Superior temporal gyrus (tissue), 1 donor: ENCODE measurements around the gene PIK3R6.
"Not testable (repeated sequence)": the region's sequence is repeated elsewhere in the genome, so short reads cannot be mapped to it uniquely, and the experiment has no call there.

ENCODE experiments used
- DNase-seq: peaks from one replicate; pipeline ENCODE4 v3.0.0-alpha.2; 2016; ENCODE audit errors: extremely low spot score

PIK3R6 gene

GRCh38 chr17:8873801-8874715 is 6.6 kb upstream of the PIK3R6 start:
- DNase-seq, result no peak

- DNase-seq, result no peak
Observed at GRCh38 chr17:8872705-8873435, 5.4 kb upstream of the PIK3R6 start.

DNA sequence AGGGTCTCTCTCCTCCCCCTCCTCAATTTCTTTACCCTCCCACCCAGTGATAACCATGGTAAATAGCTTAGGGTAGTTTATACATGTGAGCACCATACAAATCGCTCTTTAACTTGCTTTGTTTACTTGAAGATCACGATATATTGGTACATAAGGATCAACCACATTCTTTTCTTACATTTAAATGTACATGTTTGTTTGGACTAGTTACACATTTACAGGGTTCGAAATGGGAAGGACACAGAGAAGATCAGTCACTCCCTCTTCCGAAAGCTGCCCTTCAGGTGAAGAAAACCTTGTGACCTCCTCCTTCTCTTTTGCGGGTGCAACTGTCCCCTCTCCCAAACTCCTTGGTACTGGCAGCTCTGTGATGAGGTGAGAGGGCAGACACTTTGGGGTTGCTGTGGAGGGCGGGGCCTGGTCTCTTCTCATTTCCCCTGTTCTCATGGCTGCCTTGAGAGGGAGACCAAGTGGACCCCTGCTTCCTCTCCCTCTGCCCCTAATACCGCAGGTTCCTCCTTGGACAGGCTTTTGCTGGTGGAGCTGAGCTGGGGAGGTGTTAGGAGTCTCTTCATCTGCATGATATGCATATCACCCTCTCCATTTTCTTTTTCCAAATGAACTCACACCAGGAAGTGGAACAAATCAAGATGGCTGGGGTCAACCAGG is 4.7 kb upstream of the PIK3R6 start:
- no peak for DNase-seq

DNA sequence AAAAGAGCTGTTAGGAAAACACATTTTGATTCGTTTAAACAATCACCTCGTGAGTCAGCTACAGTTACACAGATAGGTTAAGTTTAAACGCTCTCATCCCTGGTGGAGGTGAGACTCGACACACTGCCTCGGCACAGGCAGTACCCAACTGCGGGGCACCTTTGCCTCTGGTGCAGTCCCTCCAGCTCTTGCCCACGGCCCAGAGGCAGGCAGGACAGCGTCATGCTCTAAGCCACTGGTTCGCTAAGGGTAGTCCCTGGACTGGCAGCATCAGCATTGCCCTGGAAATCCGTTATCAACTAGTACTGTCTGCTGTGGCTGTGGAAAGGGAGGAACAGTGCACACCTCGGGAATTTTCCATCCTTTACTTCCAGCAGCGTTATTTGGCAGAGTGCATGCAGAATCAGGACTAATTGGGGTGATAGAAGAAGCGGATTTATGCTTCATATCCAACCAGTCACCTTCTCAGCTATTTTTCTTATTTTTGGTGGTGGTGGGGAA is 3.7 kb upstream of the PIK3R6 start:
- no peak for DNase-seq

DNA sequence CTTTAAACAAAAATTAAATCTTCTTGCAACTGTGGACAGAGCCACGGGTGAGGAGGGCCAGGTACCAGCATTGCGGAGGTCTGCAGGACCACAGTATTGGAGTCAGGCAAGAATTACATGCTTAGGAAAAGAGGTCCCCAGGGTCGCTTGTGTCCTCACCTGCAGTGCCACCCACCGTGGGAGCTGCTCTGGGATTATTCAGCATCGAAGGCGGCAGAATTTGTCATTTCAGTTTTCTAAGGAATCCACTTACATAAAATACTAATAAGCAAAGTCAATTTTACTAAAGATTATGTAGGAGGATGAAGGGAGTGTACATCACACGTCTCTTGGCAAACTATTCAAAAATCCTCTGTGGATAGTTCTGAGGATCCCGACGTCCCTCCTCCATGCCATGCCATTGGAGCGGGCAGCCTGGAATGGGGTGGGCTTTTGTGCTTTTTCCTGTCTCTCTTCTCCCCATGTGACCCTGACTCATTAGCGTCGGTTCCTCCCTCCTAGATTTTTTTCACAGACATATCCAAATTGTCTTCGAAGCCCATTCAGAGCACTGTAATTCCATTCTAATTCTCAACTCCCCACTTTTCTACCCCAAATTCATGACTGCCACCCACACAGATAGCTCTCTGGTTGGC is 3.0 kb upstream of the PIK3R6 start:
- DNase-seq, result no peak

DNA sequence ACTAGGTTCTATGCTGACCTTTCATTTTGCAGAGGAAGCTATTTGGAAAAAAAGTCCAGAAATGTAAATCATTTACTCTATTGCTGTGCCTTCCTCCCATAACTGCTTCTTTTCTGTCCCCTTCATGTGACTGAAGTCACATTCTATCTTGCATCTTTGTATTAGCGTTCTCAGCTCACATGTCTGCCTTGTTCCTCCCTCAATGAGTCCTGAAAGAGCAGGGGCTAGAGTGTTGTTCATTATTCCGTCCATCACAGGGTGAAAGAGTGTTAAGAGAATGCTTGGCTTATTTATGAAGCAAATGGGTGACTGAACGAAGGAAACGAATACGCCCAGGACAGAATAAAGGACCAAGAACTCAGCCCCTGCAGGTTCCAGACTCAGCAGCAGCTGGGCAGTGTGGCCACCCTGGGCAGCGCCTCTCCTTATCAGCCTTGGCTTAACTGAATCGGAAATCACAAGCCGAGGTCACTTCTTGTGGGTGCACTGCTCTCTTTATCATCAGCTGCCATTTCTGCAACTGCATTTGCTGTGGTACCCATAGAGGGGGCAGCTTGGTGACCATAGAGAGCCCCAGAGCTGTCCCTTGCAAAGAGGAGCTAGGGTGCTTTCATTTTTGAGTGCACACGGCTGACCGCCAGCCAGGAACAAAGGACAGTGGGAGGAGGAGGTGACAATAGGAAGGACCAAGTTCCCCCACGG is 1.8 kb upstream of the PIK3R6 start:
- DNase-seq, result no peak

- DNase-seq, result no peak
Observed at GRCh38 chr17:8868529-8868951, 1.1 kb upstream of the PIK3R6 start.

DNA sequence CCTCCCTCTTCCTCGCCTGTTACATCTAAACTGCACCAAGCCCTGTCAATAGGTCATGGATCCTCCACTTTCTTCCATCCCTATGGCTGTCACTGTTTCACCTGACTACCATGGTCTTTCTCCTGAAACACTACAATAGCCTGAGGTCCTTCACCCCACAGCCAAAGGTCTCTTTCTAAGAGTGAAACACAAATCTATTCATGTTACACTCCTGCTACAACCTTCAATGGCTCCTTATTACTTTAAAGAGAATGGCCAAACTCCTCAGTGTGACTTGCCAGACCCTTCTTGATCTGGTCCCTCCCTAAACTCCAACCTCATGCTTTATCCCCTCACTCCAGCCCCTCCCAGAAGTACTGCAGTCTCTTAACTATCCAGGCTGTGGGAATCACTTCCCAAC is 618 bp upstream of the PIK3R6 start:
- no peak for DNase-seq

GRCh38 chr17:8865811-8866210 is 1.7 kb downstream of the PIK3R6 start:
- no peak for DNase-seq

- no peak for DNase-seq
Observed at GRCh38 chr17:8865385-8865784, 2.1 kb downstream of the PIK3R6 start.

DNA sequence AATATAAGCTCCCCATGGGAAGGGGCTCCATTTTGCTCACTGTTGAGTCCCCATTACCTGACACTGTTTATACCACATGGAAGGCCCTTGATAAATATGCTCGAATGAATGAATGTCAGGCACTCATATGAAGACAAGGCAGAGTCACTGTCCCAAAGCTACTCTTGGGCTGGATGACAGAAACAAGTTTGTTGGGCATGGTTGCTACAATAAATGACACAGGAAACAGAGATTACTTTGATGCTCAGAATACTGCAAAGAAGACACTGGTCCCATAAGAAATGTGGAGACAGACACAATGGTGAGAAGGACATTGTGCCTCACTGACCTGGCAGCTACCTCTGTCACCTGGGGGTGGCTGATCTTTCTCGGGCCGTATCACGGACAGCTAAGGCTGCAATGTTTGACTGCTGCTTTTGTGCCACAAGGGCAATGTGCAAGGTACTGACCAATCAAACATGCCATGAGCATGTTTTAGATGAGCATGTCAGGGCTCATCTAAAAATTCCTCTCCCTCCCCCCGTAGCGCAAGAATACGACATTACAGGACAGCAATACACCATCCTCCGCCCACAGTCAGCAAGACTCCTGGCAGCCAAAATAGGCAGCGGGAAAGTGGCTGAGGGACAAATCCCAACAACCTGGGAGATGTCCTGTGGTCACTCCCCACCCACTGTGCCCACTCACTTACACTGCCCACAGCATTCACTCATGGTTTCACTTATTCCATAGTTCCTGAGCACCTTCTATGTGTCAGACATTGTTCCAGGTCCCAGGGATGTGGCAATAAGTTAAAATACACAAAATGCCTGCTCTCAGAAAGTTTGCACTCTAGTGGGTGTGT is 5.0 kb downstream of the PIK3R6 start:
- DNase-seq, result no peak

- DNase-seq, result no peak
Observed at GRCh38 chr17:8861495-8862181, 5.8 kb downstream of the PIK3R6 start.

- no peak for DNase-seq
Observed at GRCh38 chr17:8859804-8860430, 7.6 kb downstream of the PIK3R6 start.

DNA sequence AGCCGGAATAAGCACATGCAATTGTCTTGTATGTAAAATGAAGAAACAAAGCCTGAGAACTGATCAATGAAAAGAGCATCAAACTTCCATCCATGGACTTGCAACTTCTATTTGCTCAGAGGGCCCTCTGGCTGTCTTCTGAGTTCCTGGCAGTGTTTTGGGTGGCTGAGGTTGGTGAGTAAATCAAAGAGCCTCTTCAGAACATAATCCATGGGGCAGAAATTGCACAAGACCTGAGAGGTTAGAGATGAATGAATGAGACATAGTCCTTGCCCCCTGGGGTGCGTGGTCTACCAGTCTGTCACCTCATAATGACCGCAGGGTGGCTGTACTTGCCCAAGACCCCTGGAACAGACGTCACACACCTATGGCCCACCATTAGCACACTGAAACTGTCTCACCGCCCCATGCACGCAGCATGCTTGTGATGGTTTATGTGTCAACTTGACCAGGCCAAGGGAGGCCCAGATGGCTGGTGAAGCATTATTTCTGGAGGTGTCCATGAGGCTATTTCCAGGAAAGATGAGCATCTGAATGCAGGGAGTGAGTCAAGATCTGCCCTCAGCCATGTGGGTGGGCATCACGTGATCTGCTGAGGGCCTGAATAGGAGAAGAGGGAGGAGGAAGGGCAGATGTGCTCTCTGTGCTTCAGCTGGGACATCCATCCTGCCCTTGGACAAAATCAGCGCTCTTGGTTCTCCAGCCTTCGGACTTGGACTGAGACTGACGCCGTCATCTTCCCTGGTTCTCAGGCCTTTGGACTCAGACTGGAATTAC is 8.3 kb downstream of the PIK3R6 start:
- no peak for DNase-seq

DNA sequence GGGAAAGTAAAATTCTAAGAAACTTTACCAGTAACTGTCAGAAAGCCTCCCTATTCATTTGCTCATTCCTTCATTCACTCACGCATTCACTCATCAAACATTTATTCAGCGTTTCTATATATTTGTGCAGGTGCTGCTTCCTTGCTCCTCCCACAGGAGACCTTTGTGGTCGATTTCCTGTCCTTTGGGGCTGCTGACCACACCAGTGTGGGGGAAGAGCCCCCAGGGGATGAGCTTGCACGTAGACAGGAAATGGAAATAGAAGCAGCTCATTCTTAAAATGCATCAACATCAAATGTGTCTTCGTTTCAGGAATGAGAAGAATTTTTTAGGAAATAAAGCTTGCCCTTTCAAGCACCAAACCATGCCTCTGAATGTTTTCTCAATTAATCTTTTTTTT is 9.6 kb downstream of the PIK3R6 start:
- no peak for DNase-seq

GRCh38 chr17:8856869-8857575 is 10.5 kb downstream of the PIK3R6 start:
- DNase-seq, result no peak

DNA sequence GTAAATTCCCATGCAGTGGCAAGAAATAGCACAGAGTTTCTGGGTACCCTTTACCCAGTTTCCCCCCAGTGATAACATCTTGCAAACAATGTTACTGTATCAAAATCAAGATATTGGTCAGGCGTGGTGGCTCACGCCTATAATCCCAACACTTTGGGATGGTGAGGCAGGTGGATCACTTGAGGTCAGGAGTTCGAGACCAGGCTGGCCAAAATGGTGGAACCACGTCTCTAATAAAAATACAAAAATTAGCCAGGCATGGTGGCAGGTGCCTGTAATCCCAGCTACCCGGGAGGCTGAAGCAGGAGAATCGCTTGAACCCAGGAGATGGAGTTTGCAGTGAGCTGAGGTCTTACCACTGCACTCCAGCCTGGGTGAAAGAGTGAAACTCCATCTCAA is 11.3 kb downstream of the PIK3R6 start:
- not testable (repeated sequence) for DNase-seq
